LNCaP clone FGC (cell line): ENCODE results near the gene GRIK4.

Source experiments
- DNase-seq: peaks from one replicate; pipeline ENCODE4 v3.0.0-alpha.2; 2011; ENCODE audit warnings: low read depth
- H3K4me3 ChIP-seq: 2 replicates; pipeline ENCODE4 v1.5.1; 2011; ENCODE audit warnings: mild to moderate bottlenecking, low read depth, low read length, control low read depth
- CTCF ChIP-seq: IDR thresholded peaks from 2 replicates; pipeline ENCODE4 v1.5.1; 2012; ENCODE audit warnings: mild to moderate bottlenecking; ENCODE audit not compliant: control insufficient read depth, insufficient read depth; ENCODE audit errors: extremely low read depth

The GRIK4 gene

DNA sequence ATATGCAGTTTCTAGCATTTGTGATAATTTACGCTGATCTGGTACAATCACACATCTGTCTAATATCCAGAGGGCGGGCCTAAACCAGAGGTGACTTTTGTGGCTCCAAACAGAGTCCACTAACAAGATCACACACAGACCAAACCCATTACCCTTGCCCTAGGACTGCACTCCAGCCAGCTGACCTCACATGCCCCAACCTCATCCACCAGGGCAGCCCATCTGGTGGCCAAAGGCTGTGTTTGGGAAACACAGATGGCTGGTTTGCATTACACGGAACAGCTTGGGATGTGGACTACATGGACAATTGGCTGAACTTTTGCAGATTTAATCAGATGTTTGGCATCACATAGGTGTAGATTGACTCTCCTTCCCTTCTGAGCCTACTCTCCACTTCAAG, 228.2 kb downstream of the GRIK4 start:
- H3K4me3 ChIP-seq: no peak overlapping the region
- no peak for TF ChIP-seq CTCF
- no peak for DNase-seq

GRCh38 chr11:120740380-120740779, 228.8 kb downstream of the GRIK4 start:
- no peak overlapping the region for H3K4me3 ChIP-seq
- no peak for TF ChIP-seq CTCF
- no peak for DNase-seq

DNA sequence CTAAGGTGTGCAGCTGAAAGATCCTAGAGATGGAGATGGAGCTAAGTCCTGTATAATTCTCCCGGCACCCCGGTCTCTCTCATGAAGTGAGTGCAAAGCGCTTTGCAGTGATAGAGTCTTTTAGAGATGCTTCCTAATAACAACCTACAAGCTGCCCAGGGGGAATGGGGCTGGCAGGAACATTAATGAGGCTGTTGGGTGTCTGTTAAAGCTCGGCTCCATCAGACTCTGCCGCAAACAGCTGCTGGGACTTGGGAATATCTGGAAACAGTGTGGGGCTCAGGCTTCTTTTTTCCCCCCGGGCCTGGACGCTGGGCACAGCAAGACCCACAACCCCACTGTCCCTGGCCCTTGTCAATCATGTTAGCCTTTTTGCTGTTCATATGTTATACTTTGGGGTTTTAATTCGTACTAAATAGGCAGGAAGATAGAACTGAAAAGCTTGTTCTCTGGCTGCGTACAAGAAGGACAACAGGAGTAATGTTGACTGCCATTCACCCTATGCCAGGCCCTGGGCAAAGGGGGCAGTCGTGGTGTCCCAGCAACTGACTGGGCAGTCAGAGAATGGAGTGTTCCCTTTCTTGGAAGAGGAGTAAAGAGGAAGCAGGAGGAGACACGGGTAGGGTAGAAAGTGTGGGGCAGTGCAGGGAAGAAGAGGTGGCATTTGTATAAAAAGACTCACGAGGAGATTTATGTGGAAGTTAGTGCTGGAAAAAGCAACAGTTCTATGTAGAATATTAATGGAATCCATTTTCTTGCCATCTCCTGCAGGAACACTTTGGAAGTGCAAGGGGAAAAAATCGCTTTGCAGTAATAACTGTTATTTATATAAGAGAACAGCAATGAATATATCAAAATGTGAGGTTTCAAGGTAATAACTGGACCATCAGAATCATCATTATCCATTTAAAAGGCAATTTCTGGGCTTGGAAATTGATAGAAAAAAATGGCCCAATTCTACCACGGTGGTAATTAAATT, 232.8 kb downstream of the GRIK4 start:
- no peak overlapping the region for H3K4me3 ChIP-seq
- DNase-seq: no peak
- TF ChIP-seq CTCF: no peak

- no peak for TF ChIP-seq CTCF
- no peak overlapping the region for H3K4me3 ChIP-seq
- DNase-seq: no peak
Observed at GRCh38 chr11:120746376-120746775, 234.8 kb downstream of the GRIK4 start.

DNA sequence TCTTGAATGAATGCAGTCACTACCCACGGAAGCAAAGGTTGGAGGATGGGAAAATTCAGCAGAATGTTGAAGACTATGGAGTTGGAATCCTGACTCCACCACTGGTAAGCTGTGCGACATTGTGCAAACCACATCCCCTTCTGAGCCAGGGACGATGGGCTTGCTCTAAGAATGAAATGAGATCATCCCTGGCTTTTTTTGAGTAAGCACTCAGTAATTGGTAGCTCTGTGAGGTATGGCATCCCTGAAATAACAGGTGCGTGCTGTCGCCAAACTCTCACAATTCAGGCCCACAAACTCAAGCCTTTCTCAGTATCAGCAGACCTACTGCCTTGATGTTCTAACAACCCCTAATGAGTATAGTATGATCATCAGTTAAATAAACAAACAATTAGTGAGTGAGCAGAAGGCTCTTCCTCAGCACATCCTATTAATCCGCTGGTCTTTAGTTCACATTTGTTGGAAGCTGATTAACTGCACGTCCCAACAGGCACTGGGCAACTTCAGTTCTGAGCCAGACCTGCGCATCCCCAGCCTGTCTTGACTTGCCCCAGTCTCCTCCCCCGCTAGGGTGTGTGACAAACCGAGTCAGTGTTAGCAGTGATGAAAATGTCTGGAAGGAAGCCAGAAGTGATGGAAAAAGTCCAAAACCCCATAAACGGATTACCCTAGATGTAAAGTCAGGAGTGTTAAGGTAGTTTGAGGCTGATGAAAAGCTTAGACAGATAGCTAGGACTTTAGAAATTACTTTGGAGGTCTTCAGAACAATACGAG, 235.5 kb downstream of the GRIK4 start:
- TF ChIP-seq CTCF: no peak
- DNase-seq: no peak
- no peak overlapping the region for H3K4me3 ChIP-seq

- TF ChIP-seq CTCF: no peak
- H3K4me3 ChIP-seq: no peak overlapping the region
- DNase-seq: no peak
Observed at GRCh38 chr11:120747850-120748814, 236.6 kb downstream of the GRIK4 start.
